ENCODE measurements around the gene SLC13A1.

DNA sequence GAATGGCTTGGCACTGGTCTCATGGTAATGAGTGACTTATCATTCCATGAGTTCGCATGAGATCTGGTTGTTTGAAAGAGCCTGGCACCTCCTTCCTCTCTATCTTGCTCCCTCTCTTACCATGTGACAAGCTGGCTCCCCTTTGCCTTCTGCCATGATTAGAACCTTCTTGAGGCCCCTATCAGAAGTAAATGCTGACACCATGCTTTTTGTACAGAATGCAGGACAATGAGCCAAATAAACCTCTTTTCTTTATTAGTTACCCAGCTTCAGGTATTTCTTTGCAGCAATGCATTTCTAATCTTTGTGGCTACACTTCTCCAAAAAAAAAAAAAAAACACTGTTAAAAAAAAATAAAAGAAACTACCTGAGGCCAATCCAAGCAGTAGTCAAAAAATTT lies 17.1 kb upstream of the SLC13A1 start:
- TF ChIP-seq, protein P1, sequence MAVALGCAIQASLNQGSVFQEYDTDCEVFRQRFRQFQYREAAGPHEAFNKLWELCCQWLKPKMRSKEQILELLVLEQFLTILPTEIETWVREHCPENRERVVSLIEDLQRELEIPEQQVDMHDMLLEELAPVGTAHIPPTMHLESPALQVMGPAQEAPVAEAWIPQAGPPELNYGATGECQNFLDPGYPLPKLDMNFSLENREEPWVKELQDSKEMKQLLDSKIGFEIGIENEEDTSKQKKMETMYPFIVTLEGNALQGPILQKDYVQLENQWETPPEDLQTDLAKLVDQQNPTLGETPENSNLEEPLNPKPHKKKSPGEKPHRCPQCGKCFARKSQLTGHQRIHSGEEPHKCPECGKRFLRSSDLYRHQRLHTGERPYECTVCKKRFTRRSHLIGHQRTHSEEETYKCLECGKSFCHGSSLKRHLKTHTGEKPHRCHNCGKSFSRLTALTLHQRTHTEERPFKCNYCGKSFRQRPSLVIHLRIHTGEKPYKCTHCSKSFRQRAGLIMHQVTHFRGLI (tag by site-specific recombination; IDR thresholded peaks at IDR 0.05) = no peak
- TF ChIP-seq, protein P2, sequence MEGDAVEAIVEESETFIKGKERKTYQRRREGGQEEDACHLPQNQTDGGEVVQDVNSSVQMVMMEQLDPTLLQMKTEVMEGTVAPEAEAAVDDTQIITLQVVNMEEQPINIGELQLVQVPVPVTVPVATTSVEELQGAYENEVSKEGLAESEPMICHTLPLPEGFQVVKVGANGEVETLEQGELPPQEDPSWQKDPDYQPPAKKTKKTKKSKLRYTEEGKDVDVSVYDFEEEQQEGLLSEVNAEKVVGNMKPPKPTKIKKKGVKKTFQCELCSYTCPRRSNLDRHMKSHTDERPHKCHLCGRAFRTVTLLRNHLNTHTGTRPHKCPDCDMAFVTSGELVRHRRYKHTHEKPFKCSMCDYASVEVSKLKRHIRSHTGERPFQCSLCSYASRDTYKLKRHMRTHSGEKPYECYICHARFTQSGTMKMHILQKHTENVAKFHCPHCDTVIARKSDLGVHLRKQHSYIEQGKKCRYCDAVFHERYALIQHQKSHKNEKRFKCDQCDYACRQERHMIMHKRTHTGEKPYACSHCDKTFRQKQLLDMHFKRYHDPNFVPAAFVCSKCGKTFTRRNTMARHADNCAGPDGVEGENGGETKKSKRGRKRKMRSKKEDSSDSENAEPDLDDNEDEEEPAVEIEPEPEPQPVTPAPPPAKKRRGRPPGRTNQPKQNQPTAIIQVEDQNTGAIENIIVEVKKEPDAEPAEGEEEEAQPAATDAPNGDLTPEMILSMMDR (tag by site-specific recombination; IDR thresholded peaks at IDR 0.05) = no peak
- TF ChIP-seq KLF16 (tag by site-specific recombination; IDR thresholded peaks at IDR 0.05) = no peak
- TF ChIP-seq ZNF114 (tag by site-specific recombination; IDR thresholded peaks at IDR 0.05) = no peak
- TF ChIP-seq ZNF19 (tag by site-specific recombination; IDR thresholded peaks at IDR 0.05; ENCODE audit: low read depth) = no peak
- TF ChIP-seq ZNF416 (tag by site-specific recombination; IDR thresholded peaks at IDR 0.05) = no peak
- no peak for TF ChIP-seq TCF7L2 (IDR thresholded peaks at IDR 0.05; ENCODE audit: borderline replicate concordance, low read depth, low read length)
- TF ChIP-seq ZNF266 (tag by site-specific recombination; IDR thresholded peaks at IDR 0.05; ENCODE audit: low read depth) = no peak
- no peak for TF ChIP-seq KLF9 (tag by site-specific recombination; IDR thresholded peaks at IDR 0.05; ENCODE audit: low read depth)
- no peak for TF ChIP-seq ZNF707 (tag by site-specific recombination; IDR thresholded peaks at IDR 0.05)
- TF ChIP-seq ZNF239 (tag by site-specific recombination; IDR thresholded peaks at IDR 0.05) = no peak
- no peak for TF ChIP-seq ZNF549 (tag by site-specific recombination; IDR thresholded peaks at IDR 0.05)
- TF ChIP-seq, protein P3, sequence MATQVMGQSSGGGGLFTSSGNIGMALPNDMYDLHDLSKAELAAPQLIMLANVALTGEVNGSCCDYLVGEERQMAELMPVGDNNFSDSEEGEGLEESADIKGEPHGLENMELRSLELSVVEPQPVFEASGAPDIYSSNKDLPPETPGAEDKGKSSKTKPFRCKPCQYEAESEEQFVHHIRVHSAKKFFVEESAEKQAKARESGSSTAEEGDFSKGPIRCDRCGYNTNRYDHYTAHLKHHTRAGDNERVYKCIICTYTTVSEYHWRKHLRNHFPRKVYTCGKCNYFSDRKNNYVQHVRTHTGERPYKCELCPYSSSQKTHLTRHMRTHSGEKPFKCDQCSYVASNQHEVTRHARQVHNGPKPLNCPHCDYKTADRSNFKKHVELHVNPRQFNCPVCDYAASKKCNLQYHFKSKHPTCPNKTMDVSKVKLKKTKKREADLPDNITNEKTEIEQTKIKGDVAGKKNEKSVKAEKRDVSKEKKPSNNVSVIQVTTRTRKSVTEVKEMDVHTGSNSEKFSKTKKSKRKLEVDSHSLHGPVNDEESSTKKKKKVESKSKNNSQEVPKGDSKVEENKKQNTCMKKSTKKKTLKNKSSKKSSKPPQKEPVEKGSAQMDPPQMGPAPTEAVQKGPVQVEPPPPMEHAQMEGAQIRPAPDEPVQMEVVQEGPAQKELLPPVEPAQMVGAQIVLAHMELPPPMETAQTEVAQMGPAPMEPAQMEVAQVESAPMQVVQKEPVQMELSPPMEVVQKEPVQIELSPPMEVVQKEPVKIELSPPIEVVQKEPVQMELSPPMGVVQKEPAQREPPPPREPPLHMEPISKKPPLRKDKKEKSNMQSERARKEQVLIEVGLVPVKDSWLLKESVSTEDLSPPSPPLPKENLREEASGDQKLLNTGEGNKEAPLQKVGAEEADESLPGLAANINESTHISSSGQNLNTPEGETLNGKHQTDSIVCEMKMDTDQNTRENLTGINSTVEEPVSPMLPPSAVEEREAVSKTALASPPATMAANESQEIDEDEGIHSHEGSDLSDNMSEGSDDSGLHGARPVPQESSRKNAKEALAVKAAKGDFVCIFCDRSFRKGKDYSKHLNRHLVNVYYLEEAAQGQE (tag by site-specific recombination; IDR thresholded peaks at IDR 0.05) = no peak
